HAP-1 (cell line): ENCODE results near the gene NMNAT1.
A peak's percentile ranks its signal among the peaks of the same experiment; 100 is the strongest.

Experiments used
- DNase-seq, 2 experiments: peaks; one replicate each; pipeline ENCODE4 v3.0.0-alpha.2; 2016 to 2020; ENCODE audit warnings: low spot score in 2 of 2
- H3K27me3 ChIP-seq: fragments of 250-450 bp; sonication (Bioruptor Pico); 2 replicates; pipeline ENCODE4 v1.5.1; 2020; ENCODE audit warnings: low read depth, mild to moderate bottlenecking, moderate library complexity
- H3K36me3 ChIP-seq: fragments of 250-450 bp; sonication (Bioruptor Pico); replicated peaks from 2 replicates; pipeline ENCODE4 v1.5.1; 2020; ENCODE audit warnings: mild to moderate bottlenecking
- H3K4me1 ChIP-seq: fragments of 250-450 bp; sonication (Bioruptor Pico); 2 replicates; pipeline ENCODE4 v1.5.1; 2020; ENCODE audit warnings: mild to moderate bottlenecking
- H3K4me3 ChIP-seq: fragments of 250-450 bp; sonication (Bioruptor Pico); 2 replicates; pipeline ENCODE4 v1.5.1; 2020; ENCODE audit warnings: mild to moderate bottlenecking, moderate library complexity
- H3K9me3 ChIP-seq: fragments of 250-450 bp; sonication (Bioruptor Pico); 2 replicates; pipeline ENCODE4 v1.5.1; 2020; ENCODE audit warnings: mild to moderate bottlenecking, moderate library complexity
- in situ Hi-C: fragments of 300-500 bp; cut with MboI; formaldehyde crosslinking; loops from 3 replicates; pipeline ENCODE4 v1.14.3; 2020; ENCODE audit warnings: low sequenced_read_pairs, inconsistent platforms, mixed read lengths

The NMNAT1 gene

DNA sequence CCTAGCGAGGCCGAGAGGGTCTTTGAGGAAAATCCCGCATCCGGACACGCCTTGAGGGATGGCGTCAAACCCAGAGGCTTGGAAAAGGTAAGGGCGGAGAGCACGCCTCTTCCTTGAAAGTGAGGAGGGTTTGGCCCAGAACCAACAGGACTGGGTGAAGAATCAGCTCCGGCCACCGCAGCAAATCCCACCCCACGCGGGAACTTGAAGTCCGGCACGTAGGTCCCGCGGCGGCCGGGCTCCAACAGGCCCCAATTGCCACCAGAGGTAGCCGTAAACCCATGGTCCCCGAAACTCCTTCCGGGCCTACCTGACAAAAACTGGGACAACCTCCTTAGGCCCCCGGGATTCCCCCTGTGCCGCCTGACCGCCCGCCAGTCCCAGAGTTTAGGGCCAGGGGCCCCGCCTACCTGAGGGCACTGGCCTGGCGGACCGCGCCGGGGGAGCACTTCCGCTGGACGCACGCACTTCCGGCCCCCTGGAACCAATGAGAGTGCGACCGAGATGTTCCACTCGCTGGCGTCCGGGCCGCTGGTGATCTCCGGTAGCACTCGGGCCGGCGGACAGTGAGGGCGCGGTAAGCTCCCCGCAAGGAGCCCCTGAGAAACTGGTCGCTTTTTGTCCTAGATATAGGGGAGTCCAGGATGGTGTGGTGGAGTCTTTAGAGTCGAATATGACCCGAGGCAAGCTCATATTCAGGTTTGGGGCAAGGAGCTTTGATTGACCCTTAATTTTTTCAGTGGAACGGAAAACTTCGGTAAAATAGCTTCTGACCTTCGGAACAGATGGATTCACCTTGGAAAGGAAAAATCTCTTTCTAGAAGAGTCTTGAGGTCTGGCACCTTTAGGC is at the start of gene NMNAT1, which contains the start of gene LZIC:
Gene NMNAT1, plus strand, starts transcription at position 537 of the 850 bp plus-strand sequence. CDS start 28,599 bp downstream, outside the sequence.
Gene LZIC, minus strand, starts transcription at position 453 of the 850 bp plus-strand sequence. CDS start 6,772 bp downstream, outside the sequence.
- DNase-seq: peak; percentile 83 to 94
- Histone ChIP-seq H3K9me3 (no peaks in the 10 kb centered on the region), H3K36me3 (no peaks in the 10 kb centered on the region), H3K27me3 (no peaks in the 10 kb centered on the region), H3K4me1 (no peaks in the 10 kb centered on the region), H3K4me3 (peak within 1 kb of the TSS; percentile 83)
- in situ Hi-C loops: loop anchor here (10.0 kb wide), 2 partner anchors 58 to 482 kb away; no protein-coding TSS in a partner anchor

DNA sequence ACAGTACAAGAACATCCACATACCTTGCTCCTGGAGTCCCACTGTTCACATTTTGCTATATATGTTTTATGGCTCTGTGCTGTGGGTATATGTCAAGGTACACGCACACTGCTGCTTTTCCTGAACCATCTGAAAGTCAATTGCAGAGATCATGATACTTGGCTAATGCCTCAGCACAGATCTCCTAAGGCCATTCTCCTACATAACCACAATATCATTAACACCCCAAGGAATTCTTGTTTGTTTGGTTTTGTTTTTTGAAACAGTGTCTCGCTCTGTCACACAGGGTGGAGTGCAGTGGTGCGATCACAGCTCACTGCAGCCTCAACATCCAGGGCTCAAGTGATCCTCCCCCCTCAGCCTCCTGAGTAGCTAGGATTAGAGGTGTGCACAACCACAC is 49.2 kb upstream of the NMNAT1 start:
- Histone ChIP-seq H3K4me1 (peaks cover 10% of the 10 kb centered on the region), H3K4me3 (no peak overlapping the region), H3K27me3 (no peaks in the 10 kb centered on the region), H3K9me3 (no peaks in the 10 kb centered on the region; the same call in 1 of the 2 replicates), H3K36me3 (no peaks in the 10 kb centered on the region)
- in situ Hi-C loops: no loop called here
- no peak for DNase-seq

DNA sequence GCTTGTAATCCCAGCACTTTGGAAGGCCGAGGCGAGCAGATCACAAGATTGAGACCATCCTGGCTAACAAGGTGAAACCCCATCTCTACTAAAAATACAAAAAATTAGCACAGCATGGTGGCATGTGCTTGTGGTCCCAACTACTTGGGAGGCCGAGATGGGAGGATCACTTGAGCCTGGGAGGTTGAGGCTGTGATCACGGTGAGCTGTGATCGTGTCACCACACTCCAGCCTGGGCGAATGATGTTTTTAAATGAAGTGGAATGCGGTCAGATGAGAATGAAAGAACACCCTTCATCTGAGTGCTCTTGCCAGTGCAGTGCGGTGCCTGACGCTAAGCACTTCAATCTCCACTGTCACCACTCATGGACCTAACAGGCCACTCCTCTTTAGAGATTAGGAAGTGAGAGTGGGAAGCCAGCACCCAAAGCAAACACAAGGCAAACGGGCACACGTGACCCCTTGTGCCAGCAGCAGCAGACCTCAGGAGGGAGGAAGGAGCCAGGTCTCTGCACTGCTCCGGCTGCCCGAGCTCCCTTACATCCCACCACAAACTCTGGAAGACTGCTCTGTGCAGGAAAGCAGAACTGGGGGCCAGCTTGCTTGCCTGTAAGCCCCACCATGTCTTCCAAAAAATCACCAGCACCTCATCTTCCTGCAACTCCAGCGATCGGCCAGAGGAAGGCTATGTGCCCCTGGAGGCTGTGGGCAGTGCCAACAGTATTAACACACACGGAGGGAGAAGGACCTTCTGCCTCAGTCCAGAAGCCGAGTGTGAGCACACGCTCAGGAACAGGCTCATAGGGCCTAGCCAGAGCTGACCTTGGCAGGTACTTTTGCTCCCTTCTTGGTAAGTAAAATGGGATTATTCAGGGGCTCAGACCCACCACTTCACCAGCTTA is 42.9 kb upstream of the NMNAT1 start:
- Histone ChIP-seq H3K27me3 (no peaks in the 10 kb centered on the region), H3K9me3 (no peaks in the 10 kb centered on the region; the same call in 1 of the 2 replicates), H3K36me3 (no peaks in the 10 kb centered on the region), H3K4me3 (no peak overlapping the region), H3K4me1 (no peaks in the 10 kb centered on the region)
- no peak for DNase-seq
- in situ Hi-C loops: no loop called here

DNA sequence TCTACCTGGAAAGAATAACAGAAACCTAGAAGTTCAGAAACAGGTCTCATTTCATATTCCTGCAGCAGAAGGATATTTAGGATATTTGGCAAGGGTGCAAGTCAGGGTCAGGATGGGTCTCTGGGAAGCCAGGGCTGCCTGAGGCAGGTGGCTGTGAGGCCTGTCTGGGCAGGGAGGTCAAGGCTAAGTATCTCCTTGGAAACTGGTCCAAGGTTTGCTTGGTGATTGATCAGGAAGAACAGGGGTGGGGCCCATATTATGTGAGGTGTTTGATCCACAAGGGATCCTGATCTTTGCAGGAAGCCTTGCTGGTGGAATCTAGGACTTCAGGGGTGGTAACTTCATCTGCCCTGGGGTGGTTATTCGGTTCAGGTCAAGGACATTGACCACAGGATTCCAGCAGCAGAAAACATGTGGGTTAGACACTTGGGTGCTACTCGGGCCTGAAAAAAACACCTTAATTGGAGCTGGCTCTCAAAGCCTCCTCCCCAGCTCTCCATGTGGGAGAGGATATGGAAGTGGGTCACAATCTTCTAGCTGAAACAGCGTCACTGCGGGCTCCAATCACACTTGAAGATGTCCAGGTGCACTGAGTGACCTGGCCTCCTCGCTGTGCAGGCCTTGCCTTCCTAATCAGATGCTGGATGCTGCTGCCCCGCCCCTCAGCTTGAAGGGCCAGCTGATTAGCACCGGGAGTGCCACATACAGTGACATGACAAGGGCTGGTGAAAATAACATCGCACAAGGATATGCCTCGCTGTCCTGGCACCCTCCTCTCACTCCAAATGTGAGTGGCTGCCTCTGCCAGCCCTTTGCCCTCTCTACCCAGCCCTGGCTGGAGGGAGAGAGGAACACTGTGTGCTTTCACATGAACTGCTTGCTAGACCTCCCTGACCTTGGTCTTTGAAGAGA is 41.9 kb upstream of the NMNAT1 start:
- no peaks in the 10 kb centered on the region for H3K36me3 ChIP-seq
- no peaks in the 10 kb centered on the region for H3K9me3 ChIP-seq
- in situ Hi-C loops: no loop called here
- H3K4me1 ChIP-seq: no peaks in the 10 kb centered on the region
- H3K27me3 ChIP-seq: no peaks in the 10 kb centered on the region
- no peak overlapping the region for H3K4me3 ChIP-seq
- DNase-seq: no peak

DNA sequence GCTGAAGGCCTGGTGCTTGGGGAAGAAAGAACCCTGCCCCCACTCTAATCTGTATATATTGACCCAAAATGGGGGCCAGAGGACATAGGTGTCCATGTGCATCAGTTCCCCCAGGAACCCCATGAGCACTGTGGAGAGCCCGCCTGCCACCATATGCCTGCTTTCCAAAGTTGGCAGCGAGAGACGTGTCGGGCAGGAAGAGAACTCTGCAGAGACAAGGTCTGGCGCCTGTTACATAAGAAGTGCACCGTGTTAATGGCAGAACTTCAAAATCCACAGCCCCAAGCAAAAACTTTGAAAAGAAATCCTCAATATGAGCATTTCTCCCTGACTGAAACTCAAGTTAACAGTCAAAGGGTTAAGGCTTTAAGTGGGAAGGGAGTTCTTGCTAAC is 41.2 kb upstream of the NMNAT1 start:
- Histone ChIP-seq H3K4me3 (no peak overlapping the region), H3K9me3 (no peaks in the 10 kb centered on the region), H3K27me3 (no peaks in the 10 kb centered on the region), H3K4me1 (no peaks in the 10 kb centered on the region), H3K36me3 (no peaks in the 10 kb centered on the region)
- no peak for DNase-seq
- in situ Hi-C loops: no loop called here

DNA sequence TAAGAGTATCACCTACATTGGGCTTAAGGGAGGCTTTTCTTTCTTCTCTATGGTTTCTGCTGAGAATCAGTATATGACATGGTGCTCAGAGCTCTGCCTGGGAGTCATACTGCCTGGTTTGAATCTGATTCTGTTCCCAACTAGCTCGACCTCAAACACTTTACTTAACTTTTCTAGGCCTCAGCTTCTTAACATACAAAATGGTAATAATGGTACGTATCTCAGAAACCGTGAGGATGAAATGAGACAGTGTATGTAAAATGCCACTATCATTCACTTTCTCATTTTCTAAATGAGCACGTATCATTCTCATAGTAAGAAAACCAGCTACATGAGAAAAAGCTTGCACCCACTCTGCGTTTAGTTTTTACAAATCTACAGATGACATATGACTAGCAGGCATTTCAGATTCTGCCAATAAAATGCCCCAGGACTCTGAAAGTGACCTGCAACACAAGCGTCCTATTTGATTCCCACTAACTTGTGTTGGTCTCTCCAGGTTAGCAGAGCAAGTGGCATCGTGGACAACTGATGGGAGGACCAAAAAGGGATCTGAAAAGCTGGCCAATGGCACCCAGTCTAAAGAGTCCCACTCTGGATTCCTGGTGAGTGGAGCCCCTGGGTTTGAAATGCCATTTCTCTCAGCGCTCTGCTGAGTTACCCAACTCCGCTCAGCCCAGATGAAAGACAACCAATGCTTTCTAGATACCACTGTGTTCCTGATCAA is 39.3 kb upstream of the NMNAT1 start:
- DNase-seq: no peak
- in situ Hi-C loops: no loop called here

DNA sequence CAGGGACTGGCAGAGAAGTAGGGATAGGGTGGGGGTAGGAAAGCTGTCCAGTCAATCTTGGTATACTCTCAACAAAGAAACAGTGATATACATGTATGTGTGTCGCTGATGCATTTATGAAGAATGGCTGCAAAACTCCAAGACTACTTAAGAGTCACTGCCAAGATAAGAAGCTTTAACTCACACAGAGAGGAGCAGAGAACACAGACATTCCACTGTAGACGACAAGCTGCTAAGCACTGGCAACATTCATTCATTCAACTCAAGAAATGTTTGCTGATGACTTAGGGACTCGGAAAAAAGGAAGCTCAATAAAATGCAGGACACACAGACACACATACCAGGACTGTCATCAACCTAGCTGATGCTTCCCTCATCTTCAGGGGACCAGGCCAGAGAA is 38.7 kb upstream of the NMNAT1 start:
- no peak for DNase-seq
- Histone ChIP-seq H3K27me3 (no peaks in the 10 kb centered on the region), H3K4me3 (no peak overlapping the region), H3K36me3 (no peaks in the 10 kb centered on the region), H3K4me1 (peaks cover 8% of the 10 kb centered on the region), H3K9me3 (no peaks in the 10 kb centered on the region)
- in situ Hi-C loops: no loop called here

More for the DNA sequence above, 39.3 kb upstream of the NMNAT1 start:
- Histone ChIP-seq H3K36me3 (no peaks in the 10 kb centered on the region), H3K4me3 (no peak overlapping the region), H3K9me3 (no peaks in the 10 kb centered on the region), H3K27me3 (no peaks in the 10 kb centered on the region), H3K4me1 (peaks cover 4% of the 10 kb centered on the region)

DNA sequence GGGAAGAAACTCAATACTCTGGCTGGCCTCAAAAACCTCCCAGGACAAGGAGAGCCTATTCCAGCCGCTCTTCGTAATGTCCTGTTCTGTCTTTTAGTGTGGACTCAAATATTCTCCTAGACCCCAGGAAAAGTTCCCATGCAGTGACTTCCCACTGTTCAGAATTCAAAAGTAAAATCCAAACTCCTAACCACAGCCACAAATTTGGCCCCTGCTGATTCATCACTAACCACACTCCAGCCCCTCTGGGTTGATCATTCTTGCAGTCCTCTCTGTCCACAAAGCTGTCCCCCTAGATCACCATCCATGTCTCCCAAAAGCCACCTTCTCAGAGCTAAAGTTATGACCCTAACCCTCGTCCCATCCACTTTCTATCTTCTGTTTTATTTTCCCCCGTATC is 38.3 kb upstream of the NMNAT1 start:
- Histone ChIP-seq H3K9me3 (no peaks in the 10 kb centered on the region), H3K36me3 (no peaks in the 10 kb centered on the region), H3K4me3 (no peak overlapping the region), H3K27me3 (no peaks in the 10 kb centered on the region), H3K4me1 (peaks cover 8% of the 10 kb centered on the region)
- in situ Hi-C loops: no loop called here
- no peak for DNase-seq

DNA sequence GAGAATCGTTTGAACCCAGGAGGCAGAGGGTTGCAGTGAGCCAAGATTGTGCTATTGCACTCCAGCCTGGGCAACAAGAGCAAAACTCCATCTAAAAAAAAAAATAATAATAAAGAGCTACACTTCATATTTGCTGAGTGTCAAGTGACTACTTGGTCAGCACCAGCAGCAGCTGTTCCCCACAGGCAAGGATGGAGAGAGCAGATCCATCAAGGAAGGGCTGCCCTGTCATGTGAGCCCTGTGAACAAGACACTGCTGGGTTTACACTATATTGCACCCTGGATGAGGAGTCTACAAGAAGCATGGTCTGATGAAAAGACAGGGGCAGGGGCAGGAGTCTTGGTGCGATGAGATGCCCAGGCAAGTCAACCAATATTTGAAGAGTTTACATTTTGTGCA is 36.8 kb upstream of the NMNAT1 start:
- no peaks in the 10 kb centered on the region for H3K9me3 ChIP-seq
- no peaks in the 10 kb centered on the region for H3K27me3 ChIP-seq
- DNase-seq: no peak
- H3K36me3 ChIP-seq: no peaks in the 10 kb centered on the region
- peaks cover 8% of the 10 kb centered on the region for H3K4me1 ChIP-seq
- in situ Hi-C loops: no loop called here
- H3K4me3 ChIP-seq: no peak overlapping the region

DNA sequence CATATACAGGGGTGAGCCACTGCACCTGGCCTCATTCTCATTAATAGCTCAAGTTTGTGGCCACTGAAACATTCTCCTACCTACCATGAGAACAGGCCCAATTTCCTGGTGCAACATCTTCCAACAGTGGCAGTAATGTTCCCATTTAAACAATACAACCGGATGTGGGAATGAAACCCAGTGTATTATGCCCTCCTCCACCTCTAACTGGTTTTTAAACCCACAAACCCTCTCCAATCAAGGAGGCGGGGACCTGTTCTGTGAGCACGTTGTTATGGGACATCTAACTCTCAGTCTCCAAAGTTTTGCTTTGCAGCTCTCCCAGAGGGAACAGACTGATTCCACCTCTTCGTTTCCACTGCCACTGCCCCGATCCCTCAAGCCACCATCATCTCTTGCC is 35.8 kb upstream of the NMNAT1 start:
- in situ Hi-C loops: no loop called here
- DNase-seq: no peak

DNA sequence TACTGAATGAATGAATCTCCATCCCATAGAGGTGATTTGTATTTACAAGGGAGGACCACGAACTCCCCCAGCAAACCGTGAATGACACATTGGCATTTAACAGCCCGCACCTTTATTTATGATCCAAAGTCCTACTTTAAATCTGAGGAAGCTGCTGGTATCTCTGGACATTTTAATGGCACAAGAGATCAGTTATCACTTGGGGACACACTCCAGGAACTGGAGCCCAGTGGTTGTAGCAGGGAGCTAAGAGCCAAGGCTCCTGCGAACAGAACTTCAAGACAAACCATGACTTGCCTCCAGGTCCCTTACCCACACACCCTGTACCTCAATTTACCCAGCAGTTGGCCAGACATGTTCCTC is 34.4 kb upstream of the NMNAT1 start:
- no peaks in the 10 kb centered on the region for H3K9me3 ChIP-seq
- peaks cover 8% of the 10 kb centered on the region for H3K4me1 ChIP-seq
- DNase-seq: no peak
- H3K4me3 ChIP-seq: peak overlapping the region; percentile 61
- in situ Hi-C loops: no loop called here
- H3K27me3 ChIP-seq: no peaks in the 10 kb centered on the region
- H3K36me3 ChIP-seq: no peaks in the 10 kb centered on the region

More for the DNA sequence above, 35.8 kb upstream of the NMNAT1 start:
- H3K27me3 ChIP-seq: no peaks in the 10 kb centered on the region
- H3K4me3 ChIP-seq: no peak overlapping the region
- H3K4me1 ChIP-seq: peaks cover 8% of the 10 kb centered on the region
- no peaks in the 10 kb centered on the region for H3K9me3 ChIP-seq
- no peaks in the 10 kb centered on the region for H3K36me3 ChIP-seq

DNA sequence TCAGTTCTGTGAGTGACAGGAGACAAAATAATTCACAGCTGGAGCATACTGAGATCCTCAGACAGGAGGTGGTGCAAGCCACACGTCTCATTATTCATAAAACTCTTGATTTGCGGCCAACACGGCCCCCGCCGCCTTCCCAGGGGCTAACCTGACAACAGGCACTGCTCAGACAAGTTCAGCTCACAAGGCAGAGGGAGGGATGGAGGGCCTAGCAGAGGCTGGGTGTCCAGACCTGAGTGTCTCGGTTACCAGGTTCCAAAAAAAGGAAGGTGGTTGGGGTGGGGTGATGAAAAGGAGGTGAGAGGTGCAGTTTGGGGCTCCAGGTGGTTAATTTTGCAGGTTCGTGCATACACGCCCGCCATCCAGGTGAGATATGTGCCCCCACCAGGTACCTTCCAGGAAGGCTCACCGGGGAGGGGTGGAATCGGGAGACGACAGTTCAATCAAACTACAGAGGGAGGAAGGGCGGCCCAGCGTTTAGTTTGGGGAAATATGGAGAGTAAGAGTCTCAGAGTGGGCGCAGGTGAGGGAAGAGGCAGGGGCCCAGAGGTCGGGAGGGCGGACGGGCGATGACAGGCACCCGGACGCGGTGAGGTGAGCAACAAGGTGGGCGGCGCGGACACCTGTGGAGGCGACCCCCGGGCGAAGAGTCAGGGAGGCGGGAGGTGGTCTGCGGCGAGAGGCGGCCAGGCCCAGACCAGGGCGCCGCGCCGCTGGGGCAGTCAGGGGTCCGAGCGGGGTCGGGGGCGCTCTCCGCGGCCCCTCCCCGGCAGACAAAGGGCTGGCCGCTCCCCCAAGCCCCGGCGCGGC is 33.8 kb upstream of the NMNAT1 start:
- H3K4me3 ChIP-seq: peak overlapping the region; percentile 61
- no peaks in the 10 kb centered on the region for H3K9me3 ChIP-seq
- in situ Hi-C loops: no loop called here
- H3K36me3 ChIP-seq: no peaks in the 10 kb centered on the region
- H3K27me3 ChIP-seq: no peaks in the 10 kb centered on the region
- peak in 1 of 2 experiments; percentile 33 for DNase-seq
- peaks cover 8% of the 10 kb centered on the region for H3K4me1 ChIP-seq
